Gastrocnemius medialis (tissue), 4 donors: ENCODE data around the gene RBX1. TPM values are rescaled to one million over a fixed set of nuclear protein-coding genes. Genes with fewer than 3 reads are reported as not detected.
"Not testable (repeated sequence)": the region's sequence is repeated elsewhere in the genome, so short reads cannot be mapped to it uniquely, and the experiment has no call there.

Source experiments
- ATAC-seq, 2 donors: fragments of 150-250 bp; one replicate each; pipeline ENCODE4 v1.9.1; 2016
- DNase-seq, 2 donors: peaks; one replicate each; pipeline ENCODE4 v3.0.0-alpha.2; 2019
- H3K27ac ChIP-seq, 4 donors: fragments of 200-600 bp; sonication (generic); 1 replicate in 1 of 4; 2 replicates in 3 of 4; pipeline ENCODE4 v1.5.1; 2016 to 2018; ENCODE audit warnings: mild to moderate bottlenecking in 2 of 4, moderate library complexity in 1 of 4
- H3K27me3 ChIP-seq, 3 donors: fragments of 200-600 bp; sonication (generic) in 2 of 3; 1 replicate in 1 of 3; 2 replicates in 2 of 3; pipeline versions ENCODE4 v1.5.1 to v1.6.0; 2016 to 2019; ENCODE audit warnings: mild to moderate bottlenecking in 1 of 3, moderate library complexity in 1 of 3
- H3K36me3 ChIP-seq, 2 donors: fragments of 200-600 bp; sonication (generic) in 1 of 2; one replicate each; pipeline ENCODE4 v1.5.1; 2017 to 2018
- H3K4me1 ChIP-seq, 2 donors: fragments of 200-600 bp; sonication (generic) in 1 of 2; one replicate each; pipeline ENCODE4 v1.5.1; 2016 to 2017; ENCODE audit warnings: mild to moderate bottlenecking in 2 of 2
- H3K4me3 ChIP-seq, 4 donors: fragments of 200-600 bp; sonication (generic) in 3 of 4; 1 replicate in 1 of 4; 2 replicates in 3 of 4; pipeline ENCODE4 v1.5.1; 2016 to 2019; ENCODE audit warnings: mild to moderate bottlenecking in 2 of 4
- H3K9me3 ChIP-seq, 3 donors: fragments of 200-600 bp; sonication (generic) in 2 of 3; 1 replicate in 1 of 3; 2 replicates in 2 of 3; pipeline ENCODE4 v1.5.1; 2016 to 2019
- CTCF ChIP-seq, 5 experiments: fragments of 450-650 bp in 3 of 5; fragments of 200-600 bp in 2 of 5; sonication (generic) in 2 of 5; IDR thresholded peaks in 4 of 5; conservative IDR thresholded peaks in 1 of 5; 1 replicate in 4 of 5; 2 replicates in 1 of 5; pipeline ENCODE4 v1.5.1; 2016 to 2019; ENCODE audit warnings: antibody characterized with exemption in 5 of 5, mild to moderate bottlenecking in 3 of 5, moderate library complexity in 3 of 5
- POLR2A ChIP-seq, 2 donors: fragments of 450-650 bp; IDR thresholded peaks; one replicate each; pipeline ENCODE4 v1.6.1; 2017; ENCODE audit warnings: antibody characterized with exemption in 2 of 2, mild to moderate bottlenecking in 2 of 2, moderate library complexity in 2 of 2
- in situ Hi-C, 4 donors: fragments of 200-750 bp; cut with MboI; loops; one replicate each; pipeline versions ENCODE4 v1.15.0 to v1.8.0; 2017; ENCODE audit warnings: low sequenced_read_pairs in 4 of 4
- intact Hi-C: fragments of 100-400 bp; cut with DNase I; formaldehyde crosslinking; loops from one replicate; pipeline ENCODE4 v1.15.1; 2023; ENCODE audit warnings: low total_unique reads
- total RNA-seq, 4 donors: library from RNA; depleted of rRNA; stranded (reverse); fragments of >200 nt; gene quantifications; one replicate each; pipeline versions ENCODE4 v1.1.0 to v1.2.3, GENCODE V29; 2016

The RBX1 gene
- total RNA-seq, 4 donors from 2014 or later = 36.1 to 53.0 (median 46.7) TPM

- DNase-seq = no peak
- no peak for TF ChIP-seq POLR2A (IDR thresholded peaks at IDR 0.05)
- no peak for TF ChIP-seq CTCF (IDR thresholded peaks at IDR 0.05 in 4 of 5, conservative IDR thresholded peaks at IDR 0.05 in 1 of 5)
- no peak for ATAC-seq
Observed at GRCh38 chr22:40997520-40997919, 46.3 kb downstream of the RBX1 start.

GRCh38 chr22:41000040-41000565 is 48.9 kb downstream of the RBX1 start:
- H3K27me3 ChIP-seq = no peaks in the 10 kb centered on the region
- H3K9me3 ChIP-seq = no peaks in the 10 kb centered on the region
- H3K4me1 ChIP-seq = no peaks in the 10 kb centered on the region
- ATAC-seq = no peak
- no peak overlapping the region for H3K27ac ChIP-seq
- in situ Hi-C loops (no loop called here), intact Hi-C loops (no loop called here)
- no peak for DNase-seq
- no peaks in the 10 kb centered on the region for H3K36me3 ChIP-seq
- no peak overlapping the region for H3K4me3 ChIP-seq
- TF ChIP-seq CTCF (IDR thresholded peaks at IDR 0.05 in 4 of 5, conservative IDR thresholded peaks at IDR 0.05 in 1 of 5) (no peak), POLR2A (IDR thresholded peaks at IDR 0.05) (no peak)

More at GRCh38 chr22:40997520-40997919, 46.3 kb downstream of the RBX1 start:
- in situ Hi-C loops (no loop called here), intact Hi-C loops (no loop called here)
- Histone ChIP-seq H3K27ac (no peak overlapping the region), H3K9me3 (no peaks in the 10 kb centered on the region), H3K4me1 (no peaks in the 10 kb centered on the region), H3K36me3 (no peaks in the 10 kb centered on the region), H3K27me3 (peaks cover 0 to 3% (median 0%) of the 10 kb centered on the region in 3 donors), H3K4me3 (no peak overlapping the region)

- DNase-seq = no peak
- in situ Hi-C loops = no loop called here
- no peak for TF ChIP-seq CTCF (IDR thresholded peaks at IDR 0.05 in 4 of 5, conservative IDR thresholded peaks at IDR 0.05 in 1 of 5)
- no peak for TF ChIP-seq POLR2A (IDR thresholded peaks at IDR 0.05)
- H3K36me3 ChIP-seq = no peaks in the 10 kb centered on the region
- H3K4me1 ChIP-seq = no peaks in the 10 kb centered on the region
- ATAC-seq = no peak
- no peak overlapping the region for H3K27ac ChIP-seq
- no peaks in the 10 kb centered on the region for H3K27me3 ChIP-seq
- H3K9me3 ChIP-seq = no peaks in the 10 kb centered on the region
- H3K4me3 ChIP-seq = no peak overlapping the region
- intact Hi-C loops = no loop called here
Observed at GRCh38 chr22:41000941-41001721, 50.0 kb downstream of the RBX1 start.

- no peak overlapping the region for H3K27ac ChIP-seq
- TF ChIP-seq POLR2A (IDR thresholded peaks at IDR 0.05) (no peak), CTCF (IDR thresholded peaks at IDR 0.05 in 4 of 5, conservative IDR thresholded peaks at IDR 0.05 in 1 of 5) (no peak)
- ATAC-seq (no peak), DNase-seq (no peak)
- H3K4me1 ChIP-seq = no peaks in the 10 kb centered on the region
- in situ Hi-C loops = no loop called here
- no peaks in the 10 kb centered on the region for H3K36me3 ChIP-seq
- no peaks in the 10 kb centered on the region for H3K27me3 ChIP-seq
- no peak overlapping the region for H3K4me3 ChIP-seq
- no peaks in the 10 kb centered on the region for H3K9me3 ChIP-seq
- intact Hi-C loops = no loop called here
Observed at GRCh38 chr22:41001722-41002122, 50.5 kb downstream of the RBX1 start.

- ATAC-seq, H3K27ac ChIP-seq, H3K4me3 ChIP-seq, H3K4me1 ChIP-seq, intact Hi-C loops, in situ Hi-C loops, DNase-seq, H3K9me3 ChIP-seq, H3K36me3 ChIP-seq, H3K27me3 ChIP-seq: not testable (repeated sequence)
Observed at GRCh38 chr22:41002386-41002785, 51.2 kb downstream of the RBX1 start.
